ENCODE measurements around the gene SERPINB10.

The SERPINB10 gene

DNA sequence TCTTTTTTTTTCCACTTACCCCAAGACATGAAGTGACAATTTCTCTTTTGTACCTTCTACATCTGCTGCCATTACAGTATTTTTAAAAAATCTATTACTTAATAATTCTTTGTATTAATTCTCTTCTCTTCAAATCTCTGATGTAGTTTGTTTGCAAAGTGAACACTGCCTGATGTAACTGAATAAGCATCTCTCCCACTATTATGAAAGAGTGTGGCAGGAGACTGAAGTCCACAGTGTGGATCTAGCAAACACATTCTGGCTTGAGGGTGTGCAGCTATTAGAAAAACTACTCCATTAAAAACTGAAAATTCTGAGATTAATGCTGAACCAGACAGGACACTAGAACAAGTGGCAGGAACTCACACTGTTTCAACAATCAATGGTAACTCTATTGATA is 57.1 kb downstream of the SERPINB10 start:
- Histone ChIP-seq H3K9me3 (ENCODE audit: control insufficient read depth, insufficient read depth, low read length) (no peaks in the 10 kb centered on the region), H4K20me1 (ENCODE audit: control insufficient read depth, insufficient read depth, low read depth, low read length) (no peaks in the 10 kb centered on the region), H3K4me1 (ENCODE audit: control insufficient read depth, low read length) (peaks cover 8% of the 10 kb centered on the region), H3F3A (ENCODE audit: control insufficient read depth, insufficient read depth) (peaks cover 7% of the 10 kb centered on the region; the same call in 1 of the 2 replicates), H3K9me2 (replicated peaks; ENCODE audit: control insufficient read depth, low read length) (no peaks in the 10 kb centered on the region), H3K27ac (ENCODE audit: low read depth, low read length) (no peak overlapping the region), H3K4me2 (ENCODE audit: low read length) (no peak overlapping the region), H3K36me3 (ENCODE audit: control insufficient read depth, low read length) (no peaks in the 10 kb centered on the region; the same call in 1 of the 2 replicates), H3K27me3 (ENCODE audit: control insufficient read depth, low read length) (peaks cover 25% of the 10 kb centered on the region), H3K4me3 (ENCODE audit: low read length) (no peak overlapping the region), H3K79me2 (ENCODE audit: control insufficient read depth, low read length) (no peaks in the 10 kb centered on the region)
- TF ChIP-seq EZH2phosphoT487 (IDR thresholded peaks at IDR 0.05; ENCODE audit: borderline replicate concordance, low read length): no peak
- TF ChIP-seq, protein P1, sequence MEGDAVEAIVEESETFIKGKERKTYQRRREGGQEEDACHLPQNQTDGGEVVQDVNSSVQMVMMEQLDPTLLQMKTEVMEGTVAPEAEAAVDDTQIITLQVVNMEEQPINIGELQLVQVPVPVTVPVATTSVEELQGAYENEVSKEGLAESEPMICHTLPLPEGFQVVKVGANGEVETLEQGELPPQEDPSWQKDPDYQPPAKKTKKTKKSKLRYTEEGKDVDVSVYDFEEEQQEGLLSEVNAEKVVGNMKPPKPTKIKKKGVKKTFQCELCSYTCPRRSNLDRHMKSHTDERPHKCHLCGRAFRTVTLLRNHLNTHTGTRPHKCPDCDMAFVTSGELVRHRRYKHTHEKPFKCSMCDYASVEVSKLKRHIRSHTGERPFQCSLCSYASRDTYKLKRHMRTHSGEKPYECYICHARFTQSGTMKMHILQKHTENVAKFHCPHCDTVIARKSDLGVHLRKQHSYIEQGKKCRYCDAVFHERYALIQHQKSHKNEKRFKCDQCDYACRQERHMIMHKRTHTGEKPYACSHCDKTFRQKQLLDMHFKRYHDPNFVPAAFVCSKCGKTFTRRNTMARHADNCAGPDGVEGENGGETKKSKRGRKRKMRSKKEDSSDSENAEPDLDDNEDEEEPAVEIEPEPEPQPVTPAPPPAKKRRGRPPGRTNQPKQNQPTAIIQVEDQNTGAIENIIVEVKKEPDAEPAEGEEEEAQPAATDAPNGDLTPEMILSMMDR (IDR thresholded peaks at IDR 0.05; ENCODE audit: low read depth, low read length, poor library complexity, severe bottlenecking): no peak

DNA sequence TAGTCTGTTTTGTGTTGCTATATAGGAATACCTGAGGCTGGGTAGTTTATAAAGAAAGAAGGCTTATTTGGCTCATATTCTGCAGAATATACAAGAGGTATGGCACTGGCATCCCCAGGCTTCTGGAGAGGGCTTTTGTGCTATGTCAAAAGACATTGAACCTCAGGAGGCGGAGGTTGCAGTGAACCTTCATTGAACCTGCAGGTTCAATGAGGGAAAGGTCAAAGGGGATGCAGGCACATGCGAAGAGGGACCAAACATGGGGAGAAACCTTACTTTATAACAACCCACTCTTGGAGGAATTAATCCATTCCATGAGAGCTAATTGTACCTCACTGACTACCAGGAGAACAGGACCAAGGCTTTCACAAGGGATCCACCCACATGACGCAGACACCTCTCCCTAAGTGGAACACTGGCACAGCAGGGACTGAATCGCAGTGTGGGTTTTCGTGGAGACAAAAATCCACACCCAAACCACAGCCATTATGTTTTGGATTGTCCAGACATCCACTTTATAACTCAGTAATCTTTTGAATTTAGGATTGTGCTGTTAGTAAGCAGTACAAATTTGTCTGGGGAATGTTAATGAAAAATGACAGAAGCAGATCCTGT is 58.1 kb downstream of the SERPINB10 start:
- no peak overlapping the region for H3K27ac ChIP-seq (ENCODE audit: low read depth, low read length)
- H3K9me2 ChIP-seq (replicated peaks; ENCODE audit: control insufficient read depth, low read length): no peaks in the 10 kb centered on the region
- H3F3A ChIP-seq (ENCODE audit: control insufficient read depth, insufficient read depth): peaks cover 7% of the 10 kb centered on the region; the same call in 1 of the 2 replicates
- no peaks in the 10 kb centered on the region for H3K9me3 ChIP-seq (ENCODE audit: control insufficient read depth, insufficient read depth, low read length)
- no peaks in the 10 kb centered on the region for H3K79me2 ChIP-seq (ENCODE audit: control insufficient read depth, low read length)
- no peaks in the 10 kb centered on the region; the same call in 1 of the 2 replicates for H3K36me3 ChIP-seq (ENCODE audit: control insufficient read depth, low read length)
- no peaks in the 10 kb centered on the region for H4K20me1 ChIP-seq (ENCODE audit: control insufficient read depth, insufficient read depth, low read depth, low read length)
- no peak for TF ChIP-seq EZH2phosphoT487 (IDR thresholded peaks at IDR 0.05; ENCODE audit: borderline replicate concordance, low read length)
- TF ChIP-seq, protein P1 (IDR thresholded peaks at IDR 0.05; ENCODE audit: low read depth, low read length, poor library complexity, severe bottlenecking): no peak
- H3K4me3 ChIP-seq (ENCODE audit: low read length): no peak overlapping the region
- peaks cover 11% of the 10 kb centered on the region for H3K4me1 ChIP-seq (ENCODE audit: control insufficient read depth, low read length)
- H3K27me3 ChIP-seq (ENCODE audit: control insufficient read depth, low read length): peaks cover 25% of the 10 kb centered on the region
- H3K4me2 ChIP-seq (ENCODE audit: low read length): no peak overlapping the region

DNA sequence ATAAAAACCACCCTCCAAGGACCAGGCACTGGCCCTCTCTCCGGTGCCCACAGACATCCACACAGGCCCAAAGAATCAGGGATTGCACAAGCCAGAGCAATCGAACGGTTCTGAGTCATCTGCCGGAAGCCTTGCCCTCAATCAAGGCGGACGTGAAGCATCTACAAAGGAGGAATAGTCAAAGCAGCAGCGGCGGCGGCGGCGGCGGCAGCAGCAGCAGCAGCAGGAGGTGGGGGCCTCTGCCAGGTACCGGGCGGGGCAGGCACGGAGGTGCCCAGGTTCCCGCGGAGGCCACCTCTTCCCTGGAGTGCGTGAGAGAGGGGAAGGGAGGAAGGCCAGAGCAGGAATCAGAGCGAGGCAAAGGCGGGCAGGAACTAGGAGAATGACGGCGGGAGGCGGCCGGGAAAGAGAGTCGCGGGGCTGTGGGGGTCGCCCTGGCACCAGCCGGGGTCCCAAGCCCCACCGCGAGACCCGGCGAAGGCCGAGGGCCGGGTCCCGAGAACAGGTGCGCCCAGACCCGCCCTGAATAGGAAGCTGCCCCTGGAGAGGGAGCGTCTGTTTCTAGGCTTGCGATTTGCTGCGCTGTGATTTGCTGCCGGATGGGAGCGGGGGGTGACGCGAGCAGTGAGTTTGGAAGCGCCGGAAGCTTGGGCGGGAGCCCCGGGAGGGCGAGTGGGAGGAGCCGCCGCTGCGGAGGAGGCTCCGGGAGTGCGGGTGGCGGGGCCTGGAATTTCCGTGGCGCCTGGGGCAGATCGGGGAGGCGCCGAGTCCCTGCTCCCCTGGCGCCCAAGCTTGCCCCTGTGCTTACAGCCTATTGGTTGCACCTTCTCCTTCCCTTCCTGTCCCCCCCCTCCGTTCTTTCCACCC is 62.4 kb downstream of the SERPINB10 start, which contains the start of gene SERPINB8:
TSS of gene SERPINB8 (plus strand) at position 140 of the 867 bp plus-strand sequence. CDS start 8,228 bp downstream, outside the sequence.
- Histone ChIP-seq H3K9me2 (replicated peaks; ENCODE audit: control insufficient read depth, low read length) (no peaks in the 10 kb centered on the region), H3K79me2 (ENCODE audit: control insufficient read depth, low read length) (no peaks in the 10 kb centered on the region), H4K20me1 (ENCODE audit: control insufficient read depth, insufficient read depth, low read depth, low read length) (no peaks in the 10 kb centered on the region), H3K9me3 (ENCODE audit: control insufficient read depth, insufficient read depth, low read length) (no peaks in the 10 kb centered on the region), H3K4me2 (ENCODE audit: low read length) (peak within 1 kb of the TSS; percentile 96), H3K27me3 (ENCODE audit: control insufficient read depth, low read length) (peaks cover 14% of the 10 kb centered on the region), H3F3A (ENCODE audit: control insufficient read depth, insufficient read depth) (peaks cover 7% of the 10 kb centered on the region; the same call in 1 of the 2 replicates), H3K4me3 (ENCODE audit: low read length) (peak within 1 kb of the TSS; percentile 98), H3K27ac (ENCODE audit: low read depth, low read length) (peak within 1 kb of the TSS; percentile 59), H3K4me1 (ENCODE audit: control insufficient read depth, low read length) (peaks cover 23% of the 10 kb centered on the region), H3K36me3 (ENCODE audit: control insufficient read depth, low read length) (no peaks in the 10 kb centered on the region; the same call in 1 of the 2 replicates)
- no peak for TF ChIP-seq EZH2phosphoT487 (IDR thresholded peaks at IDR 0.05; ENCODE audit: borderline replicate concordance, low read length)
- TF ChIP-seq, protein P1 (IDR thresholded peaks at IDR 0.05; ENCODE audit: low read depth, low read length, poor library complexity, severe bottlenecking): no peak
